Activated naive CD4-positive, alpha-beta T cell treated with anti-CD3 and anti-CD28 coated beads for 36 hours (primary cell): ENCODE data around the gene GSK3B. TPM values are rescaled to one million over a fixed set of nuclear protein-coding genes. Genes with fewer than 3 reads are reported as not detected.

Source experiments
- CTCF ChIA-PET: fragments of 350-600 bp; sonication (Branson Sonifier 250); formaldehyde crosslinking; loops from one replicate; lab custom pipeline; 2021; ENCODE audit warnings: antibody characterized with exemption; lab: Charles Lee
- DNase-seq: peaks from one replicate; pipeline ENCODE4 v3.0.0-alpha.2; 2020
- H3K27ac Mint-ChIP-seq: one replicate; pipeline ENCODE4 v1.8.0; 2021; ENCODE audit warnings: mild to moderate bottlenecking, mixed read lengths
- H3K27me3 Mint-ChIP-seq: one replicate; pipeline ENCODE4 v1.8.0; 2021; ENCODE audit warnings: low read depth, mixed read lengths
- H3K36me3 Mint-ChIP-seq: one replicate; pipeline ENCODE4 v1.8.0; 2021; ENCODE audit warnings: low read depth, mixed read lengths
- H3K4me1 Mint-ChIP-seq: one replicate; pipeline ENCODE4 v1.8.0; 2021; ENCODE audit warnings: low read depth, mixed read lengths
- H3K4me3 Mint-ChIP-seq: one replicate; pipeline ENCODE4 v1.8.0; 2021; ENCODE audit warnings: mild to moderate bottlenecking, moderate library complexity, mixed read lengths
- H3K9me3 Mint-ChIP-seq: one replicate; pipeline ENCODE4 v1.8.0; 2021; ENCODE audit warnings: mixed read lengths
- intact Hi-C: fragments of 100-400 bp; cut with micrococcal nuclease; formaldehyde crosslinking; loops from one replicate; pipeline ENCODE4 v1.15.1; 2023
- total RNA-seq, 2 experiments: library from RNA; stranded (reverse); gene quantifications; one replicate each; pipeline ENCODE4 v1.2.3, GENCODE V29; 2021

GSK3B gene
- total RNA-seq, 2 experiments from 2014 or later: 25.9 to 27.8 TPM

DNA sequence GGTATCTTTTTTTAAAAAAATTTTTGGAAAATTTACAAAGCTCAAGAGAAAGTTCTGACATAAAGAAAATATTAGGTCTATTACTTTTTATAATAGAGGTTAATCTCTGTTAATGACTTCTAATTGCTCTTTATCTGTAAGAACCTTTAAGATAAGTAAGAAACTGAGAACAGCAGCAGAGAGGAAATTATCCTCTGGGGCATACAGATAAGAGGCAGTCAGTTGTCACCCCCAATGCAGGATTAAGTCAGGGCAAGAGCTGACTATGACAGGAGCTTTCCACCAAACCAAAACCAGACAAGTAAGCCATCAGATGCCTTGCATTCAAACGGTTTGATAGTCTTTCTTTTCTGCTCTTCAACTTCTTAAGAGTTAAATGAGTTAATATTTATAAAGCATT lies 149.0 kb downstream of the GSK3B start:
- no peak for DNase-seq
- Mint-ChIP-seq H3K27me3 (no peaks in the 10 kb centered on the region), H3K9me3 (no peaks in the 10 kb centered on the region), H3K36me3 (peaks cover 12% of the 10 kb centered on the region), H3K27ac (no peak overlapping the region), H3K4me1 (peaks cover 29% of the 10 kb centered on the region), H3K4me3 (no peak overlapping the region)
- intact Hi-C loops: loop anchor here (2.0 kb wide), 1 partner anchor 150 kb away; the partner anchor contains the start of gene GSK3B
- CTCF ChIA-PET: interaction anchor here (1.3 kb wide), 1 partner anchor 53 kb away, joined by 3 read pairs; no protein-coding TSS in a partner anchor

DNA sequence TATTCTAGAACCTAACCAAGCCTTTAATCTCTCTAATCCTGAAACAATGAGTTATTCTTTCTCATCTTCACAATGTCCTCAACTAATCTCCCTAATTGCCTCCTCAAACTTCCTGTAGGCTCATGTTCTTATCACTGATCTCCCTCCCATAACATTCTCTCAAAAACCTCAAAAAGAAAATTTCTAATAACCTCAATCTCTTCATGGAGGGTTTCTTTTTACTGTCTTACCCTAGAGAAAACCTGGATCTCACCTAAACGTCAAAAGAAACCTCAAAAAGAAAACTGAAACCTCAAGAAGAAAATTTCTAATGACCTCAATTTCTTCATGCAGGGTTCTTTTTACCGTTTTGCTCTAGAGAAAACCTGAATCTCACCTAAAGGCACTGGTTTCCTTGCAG lies 150.2 kb downstream of the GSK3B start:
- Mint-ChIP-seq H3K9me3 (no peaks in the 10 kb centered on the region), H3K27ac (no peak overlapping the region)

DNA sequence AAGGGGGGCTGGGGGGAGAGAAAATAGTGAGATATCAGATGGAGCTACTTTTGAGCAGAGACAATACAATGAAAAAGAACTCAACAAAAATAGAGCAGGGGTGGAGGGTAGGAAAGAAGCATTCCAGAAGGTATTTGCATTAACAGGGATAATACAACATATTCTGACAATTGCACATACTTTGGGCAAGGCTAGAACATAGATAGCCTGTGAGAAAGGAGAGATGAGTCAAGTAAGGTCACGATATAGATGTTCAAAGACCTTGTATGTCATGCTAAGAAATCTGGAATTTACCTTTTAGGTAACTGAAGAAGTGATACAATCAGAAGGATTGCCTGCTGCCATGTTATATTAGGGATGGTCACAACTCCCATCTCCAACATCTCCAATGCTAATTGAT lies 155.2 kb downstream of the GSK3B start:
- no peak for DNase-seq
- CTCF ChIA-PET: interaction anchor here (0.7 kb wide), 1 partner anchor 68 kb away, joined by 3 read pairs; no protein-coding TSS in a partner anchor
- H3K36me3 Mint-ChIP-seq: peaks cover 8% of the 10 kb centered on the region
- no peak overlapping the region for H3K27ac Mint-ChIP-seq
- intact Hi-C loops: loop anchor here (5.0 kb wide), 1 partner anchor 88 kb away; no protein-coding TSS in a partner anchor
- peaks cover 4% of the 10 kb centered on the region for H3K9me3 Mint-ChIP-seq
- peaks cover 47% of the 10 kb centered on the region for H3K4me1 Mint-ChIP-seq
- H3K27me3 Mint-ChIP-seq: no peaks in the 10 kb centered on the region
- no peak overlapping the region for H3K4me3 Mint-ChIP-seq

More for the DNA sequence above, 150.2 kb downstream of the GSK3B start:
- intact Hi-C loops: loop anchor here (2.0 kb wide), 1 partner anchor 151 kb away; the partner anchor contains the start of gene GSK3B
- no peak for DNase-seq
- Mint-ChIP-seq H3K4me3 (no peak overlapping the region), H3K27me3 (no peaks in the 10 kb centered on the region), H3K4me1 (peaks cover 30% of the 10 kb centered on the region), H3K36me3 (peaks cover 12% of the 10 kb centered on the region)
- CTCF ChIA-PET: no interaction called here

DNA sequence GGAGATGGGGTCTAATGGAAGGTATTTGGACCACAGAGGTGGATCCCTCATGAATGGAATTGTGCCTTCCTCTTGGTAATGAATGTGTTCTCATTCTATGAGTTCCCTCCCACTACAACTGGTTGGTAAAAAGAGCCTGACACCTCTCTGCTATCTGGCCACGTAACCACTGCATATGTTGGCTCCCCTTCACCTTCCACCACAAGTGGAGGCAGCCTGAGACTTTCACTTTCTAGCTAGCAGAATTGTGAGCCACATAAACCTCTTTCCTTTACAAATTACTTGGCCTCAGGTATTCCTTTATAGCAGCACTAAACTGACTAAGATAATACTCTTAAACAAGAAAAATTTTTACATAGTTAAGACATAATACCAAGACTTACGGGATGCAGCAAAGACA lies 157.0 kb downstream of the GSK3B start:
- H3K27ac Mint-ChIP-seq: peak overlapping the region; percentile 5
- peaks cover 8% of the 10 kb centered on the region for H3K36me3 Mint-ChIP-seq
- H3K9me3 Mint-ChIP-seq: peaks cover 4% of the 10 kb centered on the region
- DNase-seq: peak; percentile 65
- H3K27me3 Mint-ChIP-seq: no peaks in the 10 kb centered on the region
- peak overlapping the region; percentile 31 for H3K4me3 Mint-ChIP-seq
- CTCF ChIA-PET: no interaction called here
- H3K4me1 Mint-ChIP-seq: peaks cover 42% of the 10 kb centered on the region
- intact Hi-C loops: loop anchor here (1.0 to 5.0 kb wide), 4 partner anchors 18 to 90 kb away; no protein-coding TSS in a partner anchor

DNA sequence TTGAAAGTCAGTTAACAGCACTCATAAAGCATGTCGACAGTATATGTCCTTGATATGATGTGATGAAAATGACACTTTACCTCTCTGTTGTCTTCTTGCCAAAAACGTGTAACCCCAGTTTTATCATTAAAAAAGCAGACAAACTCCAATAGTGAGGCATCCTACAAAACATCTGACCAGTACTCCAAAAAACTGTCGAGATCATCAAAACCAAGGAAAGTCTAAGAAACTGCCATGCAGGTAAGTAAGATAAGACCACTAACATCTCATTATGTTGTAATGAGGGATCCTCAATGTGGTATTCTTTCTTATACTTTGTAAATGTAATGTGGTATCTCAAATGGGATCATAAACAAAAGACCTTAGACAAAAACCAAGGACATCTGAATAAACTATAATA lies 160.0 kb downstream of the GSK3B start:
- no peaks in the 10 kb centered on the region for H3K27me3 Mint-ChIP-seq

DNA sequence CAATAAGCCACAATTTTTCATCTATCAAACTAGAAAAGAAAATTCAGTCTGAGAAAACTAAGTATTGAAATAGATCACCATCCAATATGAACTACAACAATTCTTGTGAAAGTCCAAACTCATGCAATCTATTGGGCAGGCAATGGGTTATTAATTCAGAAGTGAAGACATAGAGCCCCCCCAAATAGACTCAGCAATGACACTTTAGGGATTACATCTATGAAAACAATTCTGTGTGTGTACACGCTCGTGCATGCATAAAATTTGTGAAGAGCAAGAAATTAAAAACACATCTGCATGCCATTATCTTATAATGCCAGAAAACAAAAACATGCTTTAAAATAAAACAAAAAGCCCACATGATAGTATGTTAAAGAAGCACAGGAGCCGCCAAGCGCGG lies 161.0 kb downstream of the GSK3B start:
- no peak overlapping the region for H3K4me3 Mint-ChIP-seq
- intact Hi-C loops: no loop called here
- no peak for DNase-seq
- H3K27ac Mint-ChIP-seq: no peak overlapping the region
- peaks cover 4% of the 10 kb centered on the region for H3K9me3 Mint-ChIP-seq
- CTCF ChIA-PET: no interaction called here
- H3K36me3 Mint-ChIP-seq: peaks cover 8% of the 10 kb centered on the region
- H3K27me3 Mint-ChIP-seq: no peaks in the 10 kb centered on the region
- peaks cover 40% of the 10 kb centered on the region for H3K4me1 Mint-ChIP-seq

More for the DNA sequence above, 160.0 kb downstream of the GSK3B start:
- Mint-ChIP-seq H3K27ac (no peak overlapping the region), H3K4me1 (peaks cover 44% of the 10 kb centered on the region), H3K9me3 (peaks cover 4% of the 10 kb centered on the region), H3K36me3 (peaks cover 8% of the 10 kb centered on the region), H3K4me3 (no peak overlapping the region)
- no peak for DNase-seq
- CTCF ChIA-PET: no interaction called here
- intact Hi-C loops: no loop called here

DNA sequence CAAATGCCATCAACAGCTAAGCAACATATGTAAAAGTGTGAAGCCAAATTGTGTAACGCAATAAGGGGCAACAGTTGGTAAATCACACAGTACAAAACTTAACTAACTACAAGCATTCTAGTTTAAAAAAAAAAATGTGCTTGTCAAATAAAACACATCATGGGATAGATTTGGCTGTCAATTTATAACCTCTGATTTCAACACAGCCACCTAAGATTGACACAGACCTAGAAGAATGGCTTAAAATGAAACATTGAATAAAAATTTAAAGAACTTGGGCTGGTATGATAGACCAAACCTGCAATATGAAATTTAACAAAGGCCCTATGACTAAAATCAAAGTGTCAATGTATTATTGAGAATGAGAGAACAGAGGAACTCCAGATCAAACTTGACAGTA lies 164.0 kb downstream of the GSK3B start:
- H3K36me3 Mint-ChIP-seq: peaks cover 2% of the 10 kb centered on the region
- CTCF ChIA-PET: interaction anchor here (0.6 kb wide), 1 partner anchor 38 kb away, joined by 3 read pairs; no protein-coding TSS in a partner anchor
- H3K27ac Mint-ChIP-seq: no peak overlapping the region
- no peaks in the 10 kb centered on the region for H3K27me3 Mint-ChIP-seq
- no peak for DNase-seq
- intact Hi-C loops: no loop called here
- no peaks in the 10 kb centered on the region for H3K9me3 Mint-ChIP-seq
- no peak overlapping the region for H3K4me3 Mint-ChIP-seq
- H3K4me1 Mint-ChIP-seq: peaks cover 15% of the 10 kb centered on the region

DNA sequence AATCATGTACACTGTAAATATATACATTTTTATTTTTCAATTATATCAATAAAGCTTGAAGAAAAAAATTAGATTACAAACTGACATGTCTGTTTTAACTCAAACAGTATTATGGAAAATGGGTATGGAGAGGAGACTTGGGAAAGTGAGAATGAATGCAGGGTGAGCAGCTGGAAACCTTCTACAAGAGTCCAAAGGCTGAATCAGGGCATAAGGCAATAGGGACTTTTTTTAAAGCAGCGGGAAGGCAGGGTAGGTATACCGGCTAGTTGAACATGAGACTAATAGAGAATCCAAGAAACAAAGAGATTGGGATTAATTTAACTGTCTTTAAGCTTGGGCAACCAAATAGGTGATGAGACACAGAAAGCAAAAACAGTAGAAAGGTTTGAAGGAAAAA lies 167.1 kb downstream of the GSK3B start:
- intact Hi-C loops: no loop called here
- CTCF ChIA-PET: no interaction called here
- H3K27ac Mint-ChIP-seq: no peak overlapping the region
- H3K27me3 Mint-ChIP-seq: no peaks in the 10 kb centered on the region
- peaks cover 2% of the 10 kb centered on the region for H3K36me3 Mint-ChIP-seq
- peaks cover 11% of the 10 kb centered on the region for H3K4me1 Mint-ChIP-seq
- H3K4me3 Mint-ChIP-seq: no peak overlapping the region
- no peaks in the 10 kb centered on the region for H3K9me3 Mint-ChIP-seq
- no peak for DNase-seq

DNA sequence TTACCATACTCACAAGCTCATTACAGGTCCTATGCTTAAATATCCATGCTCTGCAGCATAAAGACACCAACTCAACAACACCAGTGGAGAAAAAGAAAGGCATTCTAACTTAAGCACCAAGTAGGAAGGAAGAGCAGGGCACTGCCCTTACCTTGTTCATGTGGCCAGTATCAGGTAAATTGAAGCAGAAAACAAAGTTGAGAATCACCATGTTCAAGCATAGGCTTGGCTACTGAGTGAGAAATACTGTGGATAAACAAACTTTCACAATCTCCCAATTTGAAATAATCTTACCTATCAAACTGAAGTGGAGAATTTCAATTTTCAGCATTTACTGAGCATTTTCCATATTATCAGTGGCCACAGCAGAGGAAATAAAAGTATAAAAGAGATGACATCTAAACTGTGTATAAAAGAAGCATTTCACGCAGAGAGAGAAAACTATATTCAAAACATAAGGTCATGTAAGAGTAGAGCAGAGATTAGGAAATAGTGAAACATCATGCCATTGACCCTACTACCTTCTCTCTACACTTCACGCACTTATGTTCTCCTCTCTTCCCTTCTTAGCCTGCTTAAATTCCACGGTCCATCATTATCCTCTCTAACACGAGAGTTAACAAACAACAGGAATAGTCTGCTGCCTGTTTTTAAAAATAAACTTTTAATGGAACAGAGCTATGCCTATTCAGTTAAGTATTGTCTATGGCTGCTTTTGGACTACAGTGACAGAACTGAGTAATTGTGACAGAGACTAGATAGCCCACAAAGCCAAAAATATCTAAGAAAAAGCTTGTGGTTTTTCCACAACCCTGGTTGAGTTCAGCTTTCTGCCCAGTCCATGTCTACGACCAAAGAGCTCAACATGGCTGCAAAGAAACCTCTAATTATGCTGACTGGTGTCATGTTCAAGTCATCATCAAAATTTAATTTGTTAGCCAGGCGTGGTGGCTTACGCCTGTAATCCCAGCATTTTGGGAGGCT lies 169.8 kb downstream of the GSK3B start:
- CTCF ChIA-PET: no interaction called here
- peaks cover 12% of the 10 kb centered on the region for H3K4me1 Mint-ChIP-seq
- no peaks in the 10 kb centered on the region for H3K27me3 Mint-ChIP-seq
- no peak overlapping the region for H3K27ac Mint-ChIP-seq
- peaks cover 13% of the 10 kb centered on the region for H3K36me3 Mint-ChIP-seq
- H3K9me3 Mint-ChIP-seq: no peaks in the 10 kb centered on the region
- intact Hi-C loops: no loop called here
- no peak for DNase-seq
- H3K4me3 Mint-ChIP-seq: no peak overlapping the region

DNA sequence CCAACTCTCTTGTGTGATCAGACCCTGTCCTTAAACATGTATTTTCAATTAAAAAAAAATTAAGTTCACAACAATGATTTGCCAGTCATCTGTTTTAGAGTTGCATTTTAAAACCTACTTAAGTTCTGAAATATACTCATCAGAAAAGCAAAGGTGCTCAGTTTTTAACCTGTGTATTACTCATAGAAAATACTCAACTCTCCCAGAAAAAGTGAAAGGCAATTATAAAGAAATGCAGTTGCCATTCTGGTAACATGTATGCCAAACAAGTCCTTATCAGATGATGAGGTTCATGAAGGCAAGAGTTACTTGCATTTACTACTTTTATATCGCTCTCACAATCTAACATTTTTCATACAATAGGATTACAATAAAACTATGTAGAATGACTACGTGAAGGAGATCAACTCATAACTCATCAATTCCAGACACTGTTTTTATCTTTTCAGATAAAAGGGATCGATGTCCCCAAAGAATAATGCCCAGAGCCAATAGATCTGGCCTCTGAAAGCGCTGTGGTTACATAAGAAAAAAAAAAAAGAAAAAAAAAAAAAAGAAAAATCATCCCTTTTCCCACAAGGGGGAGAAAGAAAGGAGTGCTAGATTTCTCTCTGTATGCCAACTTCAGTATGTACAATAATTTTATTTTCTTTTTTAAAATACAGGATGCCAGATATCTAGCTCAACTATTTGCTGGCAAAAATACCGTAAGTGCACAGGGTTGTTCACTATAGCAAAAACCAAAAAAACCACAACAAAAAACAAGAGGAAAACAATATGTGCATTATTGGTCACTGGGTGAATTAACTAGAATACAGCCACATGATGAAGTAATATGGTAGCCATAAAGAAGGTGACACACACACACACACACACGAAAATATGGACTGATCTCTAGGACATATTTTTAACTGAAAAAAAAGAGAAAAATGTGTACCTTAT lies 175.0 kb downstream of the GSK3B start:
- Mint-ChIP-seq H3K4me3 (no peak overlapping the region), H3K36me3 (peaks cover 20% of the 10 kb centered on the region), H3K9me3 (no peaks in the 10 kb centered on the region), H3K27me3 (no peaks in the 10 kb centered on the region), H3K4me1 (peaks cover 20% of the 10 kb centered on the region), H3K27ac (no peak overlapping the region)
- intact Hi-C loops: loop anchor here (1.0 kb wide), 2 partner anchors 8 to 18 kb away; no protein-coding TSS in a partner anchor
- CTCF ChIA-PET: no interaction called here
- no peak for DNase-seq

DNA sequence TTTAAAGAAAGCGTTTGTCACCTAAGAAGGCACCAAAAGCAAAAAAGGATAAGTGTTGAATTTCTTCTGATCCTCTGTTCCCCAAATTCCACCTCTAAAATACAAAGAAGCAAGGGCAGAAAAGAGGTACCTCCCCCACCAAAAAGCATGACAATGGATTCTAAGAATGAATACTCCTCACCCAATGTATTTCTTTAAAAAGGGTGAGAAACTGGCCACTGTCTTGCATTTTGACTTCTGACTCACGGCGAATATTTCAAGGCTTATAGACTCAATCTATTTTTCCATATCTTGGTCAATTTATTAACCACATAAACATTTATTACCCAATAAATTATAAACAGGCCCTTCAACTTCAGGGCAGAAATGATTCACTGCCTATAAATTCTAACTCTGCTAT lies 181.2 kb downstream of the GSK3B start:
- Mint-ChIP-seq H3K4me3 (no peak overlapping the region), H3K9me3 (no peaks in the 10 kb centered on the region), H3K27ac (no peak overlapping the region), H3K36me3 (peaks cover 22% of the 10 kb centered on the region), H3K27me3 (no peaks in the 10 kb centered on the region), H3K4me1 (peaks cover 33% of the 10 kb centered on the region)
- DNase-seq: no peak
- intact Hi-C loops: no loop called here
- CTCF ChIA-PET: interaction anchor here (0.7 kb wide), 1 partner anchor 198 kb away, joined by 3 read pairs; no protein-coding TSS in a partner anchor
